Measurements from ENCODE around the gene SLC17A7. TPM values are rescaled to one million over a fixed set of nuclear protein-coding genes. Genes with fewer than 3 reads are reported as not detected.

Gene SLC17A7
- total and polyA plus RNA-seq, 2 of the 13 experiments (the other 11 are each of a cell fraction or from before 2014, with no cell fraction given): 0.32 TPM; not detected in 1

DNA sequence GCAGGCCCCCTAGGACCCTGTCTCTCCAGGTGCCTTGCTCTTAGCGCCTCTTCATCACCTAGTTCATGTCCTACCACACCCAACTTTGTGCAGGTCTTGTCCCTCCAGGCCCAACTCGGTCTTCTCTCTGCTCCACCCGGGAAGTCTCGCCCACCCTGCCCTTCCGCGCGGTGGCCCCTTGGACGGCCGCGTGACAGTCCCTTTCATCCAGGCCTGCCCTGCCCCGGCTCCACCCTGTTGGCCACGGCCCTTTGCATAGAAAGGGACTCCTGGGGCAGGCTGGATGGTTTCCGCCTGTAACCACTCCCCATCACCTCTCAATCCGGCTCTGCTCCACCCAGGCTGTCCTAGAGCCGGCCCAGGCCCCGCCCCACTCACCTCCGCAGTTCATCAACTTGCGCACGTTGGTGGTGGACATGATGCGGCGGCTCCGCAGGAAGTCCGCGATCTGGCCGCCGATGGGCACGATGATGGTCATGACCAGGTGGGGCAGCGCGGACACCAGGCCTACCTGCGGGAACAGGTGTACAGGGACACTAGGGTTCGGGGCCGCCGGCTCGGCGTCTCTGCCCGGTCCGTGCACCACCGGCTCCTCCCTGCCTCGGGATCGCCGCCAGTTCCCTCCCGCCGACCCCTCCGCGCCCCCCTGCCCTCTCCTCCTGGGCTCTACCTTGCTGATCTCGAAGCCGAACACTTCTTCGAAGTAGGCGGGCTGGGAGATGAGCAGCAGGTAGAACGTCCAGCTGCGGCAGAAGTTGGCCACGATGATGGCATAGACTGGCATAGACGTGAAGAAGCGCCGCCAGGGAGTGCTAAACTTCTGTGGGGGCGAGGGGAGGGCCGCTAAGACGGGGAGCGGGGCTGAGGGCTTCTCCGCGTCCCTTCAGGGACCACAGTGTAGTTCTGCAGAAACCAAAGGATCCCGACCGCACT is 8.9 kb downstream of the SLC17A7 start:
- Histone ChIP-seq H3K27me3 (ENCODE audit: control insufficient read depth in 1 of 2, insufficient read depth in 2 of 2, low read length in 2 of 2) (peaks cover 7 to 85% of the 10 kb centered on the region in 2 experiments; a peak in 4 of 5 replicates), H3K9ac (ENCODE audit: insufficient read depth, low read depth, low read length) (no peak overlapping the region), H3K4me1 (ENCODE audit: insufficient read depth, low read length) (peaks cover 10% of the 10 kb centered on the region), H3K79me2 (ENCODE audit: insufficient read depth, low read length) (no peaks in the 10 kb centered on the region), H2AFZ (ENCODE audit: low read length) (no peak overlapping the region), H4K20me1 (ENCODE audit: insufficient read depth, low read length) (no peaks in the 10 kb centered on the region), H3K4me3 (replicated peaks in 1 of 3; ENCODE audit: insufficient read depth in 1 of 3, low read depth in 2 of 3, low read length in 3 of 3) (no peak overlapping the region), H3K36me3 (replicated peaks in 1 of 2; ENCODE audit: control insufficient read depth in 1 of 2, insufficient read depth in 2 of 2, low read length in 2 of 2) (no peaks in the 10 kb centered on the region), H3K9me3 (ENCODE audit: low read length) (no peaks in the 10 kb centered on the region), H3K27ac (ENCODE audit: extremely low read length, insufficient read depth, low read length) (no peak overlapping the region), H3K4me2 (ENCODE audit: low read depth, low read length) (no peak overlapping the region)
- BruUV-seq (replicated peaks): no TSS peak
- in situ Hi-C loops (cut with HindIII; ENCODE audit: extremely low pct_ligation_motif_present, low pct_unique_long_range_greater_than_20kb): no loop called here
- POLR2A ChIA-PET: no interaction called here
- no peak for FAIRE-seq
- DNase-seq (ENCODE audit: low spot score): no peak
- TF ChIP-seq EZH2 (conservative IDR thresholded peaks at IDR 0.05; ENCODE audit: low read depth, low read length) (0 out of 2 replicates have a peak, but pooled peaks have one; percentile 56), ZFP37 (CRISPR knock-in tag; IDR thresholded peaks at IDR 0.05; ENCODE audit: borderline replicate concordance) (no peak), ZNF446 (CRISPR knock-in tag; IDR thresholded peaks at IDR 0.05) (no peak), AGO1 (IDR thresholded peaks at IDR 0.05; ENCODE audit: low read depth, low read length, poor library complexity, severe bottlenecking) (no peak)
- TF ChIP-seq, protein P1, sequence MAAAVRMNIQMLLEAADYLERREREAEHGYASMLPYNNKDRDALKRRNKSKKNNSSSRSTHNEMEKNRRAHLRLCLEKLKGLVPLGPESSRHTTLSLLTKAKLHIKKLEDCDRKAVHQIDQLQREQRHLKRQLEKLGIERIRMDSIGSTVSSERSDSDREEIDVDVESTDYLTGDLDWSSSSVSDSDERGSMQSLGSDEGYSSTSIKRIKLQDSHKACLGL (CRISPR knock-in tag; IDR thresholded peaks at IDR 0.05): no peak
- TF ChIP-seq, protein P2, sequence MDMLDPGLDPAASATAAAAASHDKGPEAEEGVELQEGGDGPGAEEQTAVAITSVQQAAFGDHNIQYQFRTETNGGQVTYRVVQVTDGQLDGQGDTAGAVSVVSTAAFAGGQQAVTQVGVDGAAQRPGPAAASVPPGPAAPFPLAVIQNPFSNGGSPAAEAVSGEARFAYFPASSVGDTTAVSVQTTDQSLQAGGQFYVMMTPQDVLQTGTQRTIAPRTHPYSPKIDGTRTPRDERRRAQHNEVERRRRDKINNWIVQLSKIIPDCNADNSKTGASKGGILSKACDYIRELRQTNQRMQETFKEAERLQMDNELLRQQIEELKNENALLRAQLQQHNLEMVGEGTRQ (IDR thresholded peaks at IDR 0.05; ENCODE audit: low read depth, low read length): no peak
- TF ChIP-seq, protein P2 (CRISPR knock-in tag; IDR thresholded peaks at IDR 0.05; ENCODE audit: borderline replicate concordance): no peak
- TF ChIP-seq, protein P3, sequence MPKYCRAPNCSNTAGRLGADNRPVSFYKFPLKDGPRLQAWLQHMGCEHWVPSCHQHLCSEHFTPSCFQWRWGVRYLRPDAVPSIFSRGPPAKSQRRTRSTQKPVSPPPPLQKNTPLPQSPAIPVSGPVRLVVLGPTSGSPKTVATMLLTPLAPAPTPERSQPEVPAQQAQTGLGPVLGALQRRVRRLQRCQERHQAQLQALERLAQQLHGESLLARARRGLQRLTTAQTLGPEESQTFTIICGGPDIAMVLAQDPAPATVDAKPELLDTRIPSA (CRISPR knock-in tag; IDR thresholded peaks at IDR 0.05; ENCODE audit: borderline replicate concordance): no peak
- CTCF ChIA-PET (ENCODE audit: low intra/inter-chr PET ratio, low total read pairs): no interaction called here
- no peak for ATAC-seq
- intact Hi-C loops (cut with micrococcal nuclease; ENCODE audit: unreplicated experiment): no loop called here
- 44% methylated on average over 43 of the region's 63 CpGs for WGBS (ENCODE audit: low lambda C conversion rate)
